Fibroblast of lung (primary cell): ENCODE results near the gene MRPS33.

Experiments
- CTCF ChIP-seq, 2 donors: IDR thresholded peaks in 1 of 2; conservative IDR thresholded peaks in 1 of 2; 1 replicate in 1 of 2; 2 replicates in 1 of 2; pipeline ENCODE4 v1.5.1; 2011 to 2012; ENCODE audit warnings: low read length in 2 of 2, control low read depth in 1 of 2, inconsistent platforms in 1 of 2, low read depth in 1 of 2, mild to moderate bottlenecking in 1 of 2
- EZH2 ChIP-seq: IDR thresholded peaks from 2 replicates; pipeline ENCODE4 v1.5.1; 2012; ENCODE audit warnings: low read length, control low read depth, mild to moderate bottlenecking; ENCODE audit errors: missing control alignments

GRCh38 chr7:140972344-140972743 is 42.4 kb downstream of the MRPS33 start:
- no peak for TF ChIP-seq EZH2
- TF ChIP-seq CTCF (conservative IDR thresholded peaks at IDR 0.05 in 1 of 2, IDR thresholded peaks at IDR 0.05 in 1 of 2; ENCODE audit: low read depth in 1 of 2, low read length in 2 of 2), result no peak
